Liver (tissue), 3 donors: ENCODE results near the gene DCST2.
"Not testable (repeated sequence)": the region's sequence is repeated elsewhere in the genome, so short reads cannot be mapped to it uniquely, and the experiment has no call there.

ENCODE experiments used
- EGR1 ChIP-seq, 2 donors: IDR thresholded peaks; 2 replicates each; pipeline ENCODE4 v1.6.1; 2016 to 2018; ENCODE audit warnings: antibody characterized with exemption in 2 of 2, low read depth in 2 of 2
- RAD21 ChIP-seq, 2 donors: IDR thresholded peaks; 2 replicates each; pipeline ENCODE4 v1.6.1; 2016; ENCODE audit warnings: antibody characterized with exemption in 2 of 2, mild to moderate bottlenecking in 2 of 2
- TAF1 ChIP-seq: conservative IDR thresholded peaks from 2 replicates; pipeline ENCODE4 v1.6.1; 2016; ENCODE audit warnings: antibody characterized with exemption, mild to moderate bottlenecking
- YY1 ChIP-seq: IDR thresholded peaks from 2 replicates; pipeline ENCODE4 v1.6.1; 2016; ENCODE audit warnings: antibody characterized with exemption, mild to moderate bottlenecking
- TF ChIP-seq, protein P1 (sequence below): fragments of 150-350 bp; IDR thresholded peaks from 2 replicates; pipeline ENCODE4 v1.5.1; 2017; ENCODE audit warnings: improper control_type of control experiment, low read depth, low read length; ENCODE audit not compliant: missing input control
- TF ChIP-seq, protein P2 (sequence below): IDR thresholded peaks from 2 replicates; pipeline ENCODE4 v1.6.1; 2016; ENCODE audit warnings: antibody characterized with exemption
- TF ChIP-seq, protein P3 (sequence below): IDR thresholded peaks from 2 replicates; pipeline ENCODE4 v1.6.1; 2016; ENCODE audit warnings: antibody characterized with exemption, mild to moderate bottlenecking
- donor health status: healthy.
- donor health status: healthy.

DNA sequence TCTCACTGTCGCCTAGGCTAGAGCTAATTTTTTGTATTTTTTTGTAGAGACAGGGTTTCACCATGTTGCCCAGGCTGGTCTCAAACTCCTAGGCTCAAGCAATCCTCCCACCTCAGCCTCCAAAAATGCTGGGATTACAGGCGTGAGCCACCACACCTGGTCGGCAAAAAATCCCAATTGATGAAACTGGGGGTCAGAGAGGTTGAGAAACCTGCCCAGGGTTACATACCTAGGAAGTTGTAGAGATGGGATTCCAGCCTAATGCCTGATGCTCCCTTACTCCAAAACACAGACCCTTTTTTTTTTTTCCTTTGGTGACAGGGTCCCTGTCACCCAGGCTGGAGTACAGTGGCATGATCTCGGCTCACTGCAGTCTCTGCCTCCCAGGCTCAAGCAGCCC is 46.8 kb downstream of the DCST2 start:
- TF ChIP-seq, protein P1, sequence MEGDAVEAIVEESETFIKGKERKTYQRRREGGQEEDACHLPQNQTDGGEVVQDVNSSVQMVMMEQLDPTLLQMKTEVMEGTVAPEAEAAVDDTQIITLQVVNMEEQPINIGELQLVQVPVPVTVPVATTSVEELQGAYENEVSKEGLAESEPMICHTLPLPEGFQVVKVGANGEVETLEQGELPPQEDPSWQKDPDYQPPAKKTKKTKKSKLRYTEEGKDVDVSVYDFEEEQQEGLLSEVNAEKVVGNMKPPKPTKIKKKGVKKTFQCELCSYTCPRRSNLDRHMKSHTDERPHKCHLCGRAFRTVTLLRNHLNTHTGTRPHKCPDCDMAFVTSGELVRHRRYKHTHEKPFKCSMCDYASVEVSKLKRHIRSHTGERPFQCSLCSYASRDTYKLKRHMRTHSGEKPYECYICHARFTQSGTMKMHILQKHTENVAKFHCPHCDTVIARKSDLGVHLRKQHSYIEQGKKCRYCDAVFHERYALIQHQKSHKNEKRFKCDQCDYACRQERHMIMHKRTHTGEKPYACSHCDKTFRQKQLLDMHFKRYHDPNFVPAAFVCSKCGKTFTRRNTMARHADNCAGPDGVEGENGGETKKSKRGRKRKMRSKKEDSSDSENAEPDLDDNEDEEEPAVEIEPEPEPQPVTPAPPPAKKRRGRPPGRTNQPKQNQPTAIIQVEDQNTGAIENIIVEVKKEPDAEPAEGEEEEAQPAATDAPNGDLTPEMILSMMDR = not testable (repeated sequence)
- not testable (repeated sequence) for TF ChIP-seq YY1; EGR1 (IDR thresholded peaks at IDR 0.05; ENCODE audit: low read depth in 2 of 2); RAD21 (IDR thresholded peaks at IDR 0.05); TAF1
- TF ChIP-seq, protein P2, sequence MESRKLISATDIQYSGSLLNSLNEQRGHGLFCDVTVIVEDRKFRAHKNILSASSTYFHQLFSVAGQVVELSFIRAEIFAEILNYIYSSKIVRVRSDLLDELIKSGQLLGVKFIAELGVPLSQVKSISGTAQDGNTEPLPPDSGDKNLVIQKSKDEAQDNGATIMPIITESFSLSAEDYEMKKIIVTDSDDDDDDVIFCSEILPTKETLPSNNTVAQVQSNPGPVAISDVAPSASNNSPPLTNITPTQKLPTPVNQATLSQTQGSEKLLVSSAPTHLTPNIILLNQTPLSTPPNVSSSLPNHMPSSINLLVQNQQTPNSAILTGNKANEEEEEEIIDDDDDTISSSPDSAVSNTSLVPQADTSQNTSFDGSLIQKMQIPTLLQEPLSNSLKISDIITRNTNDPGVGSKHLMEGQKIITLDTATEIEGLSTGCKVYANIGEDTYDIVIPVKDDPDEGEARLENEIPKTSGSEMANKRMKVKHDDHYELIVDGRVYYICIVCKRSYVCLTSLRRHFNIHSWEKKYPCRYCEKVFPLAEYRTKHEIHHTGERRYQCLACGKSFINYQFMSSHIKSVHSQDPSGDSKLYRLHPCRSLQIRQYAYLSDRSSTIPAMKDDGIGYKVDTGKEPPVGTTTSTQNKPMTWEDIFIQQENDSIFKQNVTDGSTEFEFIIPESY = not testable (repeated sequence)
- TF ChIP-seq, protein P3, sequence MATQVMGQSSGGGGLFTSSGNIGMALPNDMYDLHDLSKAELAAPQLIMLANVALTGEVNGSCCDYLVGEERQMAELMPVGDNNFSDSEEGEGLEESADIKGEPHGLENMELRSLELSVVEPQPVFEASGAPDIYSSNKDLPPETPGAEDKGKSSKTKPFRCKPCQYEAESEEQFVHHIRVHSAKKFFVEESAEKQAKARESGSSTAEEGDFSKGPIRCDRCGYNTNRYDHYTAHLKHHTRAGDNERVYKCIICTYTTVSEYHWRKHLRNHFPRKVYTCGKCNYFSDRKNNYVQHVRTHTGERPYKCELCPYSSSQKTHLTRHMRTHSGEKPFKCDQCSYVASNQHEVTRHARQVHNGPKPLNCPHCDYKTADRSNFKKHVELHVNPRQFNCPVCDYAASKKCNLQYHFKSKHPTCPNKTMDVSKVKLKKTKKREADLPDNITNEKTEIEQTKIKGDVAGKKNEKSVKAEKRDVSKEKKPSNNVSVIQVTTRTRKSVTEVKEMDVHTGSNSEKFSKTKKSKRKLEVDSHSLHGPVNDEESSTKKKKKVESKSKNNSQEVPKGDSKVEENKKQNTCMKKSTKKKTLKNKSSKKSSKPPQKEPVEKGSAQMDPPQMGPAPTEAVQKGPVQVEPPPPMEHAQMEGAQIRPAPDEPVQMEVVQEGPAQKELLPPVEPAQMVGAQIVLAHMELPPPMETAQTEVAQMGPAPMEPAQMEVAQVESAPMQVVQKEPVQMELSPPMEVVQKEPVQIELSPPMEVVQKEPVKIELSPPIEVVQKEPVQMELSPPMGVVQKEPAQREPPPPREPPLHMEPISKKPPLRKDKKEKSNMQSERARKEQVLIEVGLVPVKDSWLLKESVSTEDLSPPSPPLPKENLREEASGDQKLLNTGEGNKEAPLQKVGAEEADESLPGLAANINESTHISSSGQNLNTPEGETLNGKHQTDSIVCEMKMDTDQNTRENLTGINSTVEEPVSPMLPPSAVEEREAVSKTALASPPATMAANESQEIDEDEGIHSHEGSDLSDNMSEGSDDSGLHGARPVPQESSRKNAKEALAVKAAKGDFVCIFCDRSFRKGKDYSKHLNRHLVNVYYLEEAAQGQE = not testable (repeated sequence)
